ENCODE results near the gene SUSD4.

SUSD4 gene

DNA sequence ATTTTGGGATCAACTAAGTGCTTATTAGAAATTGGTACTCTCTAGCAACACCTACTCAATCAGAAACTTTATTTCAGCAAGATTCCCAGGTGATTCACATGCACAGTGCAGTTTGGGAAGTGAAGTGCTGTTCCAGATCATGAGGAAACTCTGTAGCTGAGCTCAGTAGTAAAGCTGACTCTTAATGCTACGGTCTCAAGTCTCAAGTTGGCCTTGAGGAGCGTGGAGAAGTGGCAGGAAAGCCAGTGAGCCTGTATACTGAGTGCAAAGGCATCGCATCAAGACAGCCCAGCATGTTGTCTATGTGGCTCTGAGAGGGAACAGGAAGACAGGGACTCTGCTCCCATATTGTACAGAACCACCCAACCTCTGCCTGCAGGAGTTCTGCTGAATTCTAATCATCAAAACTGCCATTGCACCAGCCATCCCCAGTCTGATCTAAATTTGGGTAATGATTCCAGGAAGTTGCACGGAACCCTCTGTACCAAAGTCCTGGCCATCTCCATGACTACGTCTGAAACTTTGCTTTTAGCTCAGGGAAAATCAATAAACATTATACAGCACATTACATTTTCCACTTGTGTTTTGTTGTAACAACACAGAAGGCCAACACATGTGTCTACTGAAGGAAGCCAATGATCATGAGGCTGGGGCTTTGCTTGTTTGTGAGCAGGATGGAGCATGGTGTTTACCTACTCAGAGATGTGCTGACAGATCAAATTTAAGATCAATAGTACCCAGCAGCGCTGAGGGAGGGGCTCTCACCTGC, 115.8 kb downstream of the SUSD4 start:
- DNase-seq, result no peak

DNA sequence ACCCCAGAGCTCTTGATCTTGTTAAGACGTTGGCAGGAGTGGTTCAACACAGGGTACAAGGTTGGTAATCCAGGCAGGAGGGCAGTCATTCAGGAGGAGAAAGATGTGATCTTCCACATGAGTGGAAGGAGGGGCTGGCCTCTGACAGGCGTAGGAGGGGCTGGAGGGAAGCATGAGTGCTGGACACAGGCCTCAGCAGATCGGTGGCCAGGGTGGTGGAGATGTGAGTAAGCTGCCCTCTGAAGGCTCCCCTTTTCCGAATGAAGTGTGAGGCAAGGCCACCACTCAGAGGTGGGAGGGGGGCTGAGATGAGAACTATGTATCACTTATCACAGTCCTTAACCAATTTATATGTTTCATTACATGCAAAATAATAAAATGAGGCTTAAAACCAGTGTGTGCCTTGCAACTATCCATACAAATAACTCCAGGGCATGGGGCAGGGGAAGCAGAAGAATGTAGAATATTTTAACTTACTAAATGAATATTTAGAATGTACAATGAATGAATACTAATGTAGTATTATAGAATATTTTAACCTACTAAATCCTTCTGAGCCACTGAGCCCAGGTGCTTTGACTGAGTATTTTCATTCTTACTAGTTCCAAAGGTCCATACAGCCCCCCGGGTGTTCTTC, 117.4 kb downstream of the SUSD4 start:
- DNase-seq, result no peak

DNA sequence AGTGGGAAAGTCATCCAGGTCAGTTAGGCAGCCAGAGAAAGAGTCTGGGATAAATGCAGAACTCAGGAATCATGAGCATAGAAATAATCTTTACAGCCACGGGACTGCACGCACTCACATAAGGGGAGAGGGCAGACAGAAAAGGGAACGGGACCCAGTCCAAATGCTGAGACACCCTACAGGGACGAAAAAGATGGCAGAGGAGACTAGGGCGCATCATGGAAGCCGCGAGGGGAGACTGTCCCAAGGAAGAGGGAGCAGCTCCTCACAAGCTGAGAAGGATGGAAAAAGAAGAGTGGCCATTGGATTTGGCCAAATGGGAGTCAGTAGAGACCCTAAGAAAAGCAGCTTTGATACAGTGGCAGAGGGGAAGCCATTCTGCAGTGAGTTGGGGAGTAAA, 118.0 kb downstream of the SUSD4 start:
- DNase-seq, result no peak

DNA sequence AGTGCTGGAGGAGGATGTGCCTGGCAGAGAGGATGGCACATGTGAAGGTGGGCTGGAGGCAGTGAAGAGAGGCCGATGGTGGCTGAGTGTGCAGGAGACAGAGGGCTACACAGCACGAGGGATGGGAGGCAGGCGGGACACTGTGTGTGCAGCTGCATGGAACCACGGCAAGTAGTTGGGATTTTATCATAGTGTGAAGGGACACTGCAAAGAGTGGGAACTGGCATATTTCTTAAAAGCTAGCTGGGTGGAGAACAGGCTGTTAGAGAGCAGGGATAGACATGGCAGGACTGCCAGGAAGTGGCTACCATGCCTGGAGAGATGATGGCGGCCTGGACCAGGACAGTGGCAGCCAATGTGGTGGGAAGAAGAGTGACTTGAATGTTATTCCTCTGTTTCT, 118.6 kb downstream of the SUSD4 start:
- no peak for DNase-seq

DNA sequence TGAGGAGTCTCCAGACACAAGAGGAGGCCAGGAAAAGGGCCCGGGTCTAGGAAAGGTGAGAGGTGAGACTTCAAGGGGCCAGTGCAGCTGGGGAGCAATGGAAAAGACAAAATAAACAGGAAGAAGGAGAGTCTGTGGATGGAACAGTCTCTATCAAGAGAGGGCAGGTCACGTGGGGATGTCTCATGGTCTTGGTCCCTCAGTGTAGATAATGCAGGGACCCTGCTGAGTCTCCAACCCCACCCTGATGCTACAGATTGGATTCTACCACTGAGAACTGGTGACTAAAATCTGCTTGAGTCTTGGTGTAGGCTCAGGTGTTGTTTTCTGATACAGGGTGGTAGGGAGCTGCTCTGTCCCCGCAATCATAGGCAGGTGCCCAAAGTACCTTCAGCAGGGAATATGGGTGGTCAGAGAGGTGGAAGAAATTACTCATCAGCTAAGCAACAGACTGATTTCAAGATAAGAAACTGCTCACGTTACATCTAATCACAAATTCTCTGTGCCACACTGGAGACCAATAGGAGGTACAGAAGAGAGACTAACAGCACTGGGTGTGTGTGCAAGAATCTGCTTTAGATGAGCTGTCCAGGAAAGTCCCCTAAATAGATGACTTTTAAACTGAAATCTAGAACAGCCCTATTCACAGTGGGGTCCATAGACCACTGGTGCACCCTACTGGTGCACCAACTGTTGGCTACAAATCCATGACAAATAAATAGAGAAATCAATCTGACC, 119.4 kb downstream of the SUSD4 start:
- no peak for DNase-seq

DNA sequence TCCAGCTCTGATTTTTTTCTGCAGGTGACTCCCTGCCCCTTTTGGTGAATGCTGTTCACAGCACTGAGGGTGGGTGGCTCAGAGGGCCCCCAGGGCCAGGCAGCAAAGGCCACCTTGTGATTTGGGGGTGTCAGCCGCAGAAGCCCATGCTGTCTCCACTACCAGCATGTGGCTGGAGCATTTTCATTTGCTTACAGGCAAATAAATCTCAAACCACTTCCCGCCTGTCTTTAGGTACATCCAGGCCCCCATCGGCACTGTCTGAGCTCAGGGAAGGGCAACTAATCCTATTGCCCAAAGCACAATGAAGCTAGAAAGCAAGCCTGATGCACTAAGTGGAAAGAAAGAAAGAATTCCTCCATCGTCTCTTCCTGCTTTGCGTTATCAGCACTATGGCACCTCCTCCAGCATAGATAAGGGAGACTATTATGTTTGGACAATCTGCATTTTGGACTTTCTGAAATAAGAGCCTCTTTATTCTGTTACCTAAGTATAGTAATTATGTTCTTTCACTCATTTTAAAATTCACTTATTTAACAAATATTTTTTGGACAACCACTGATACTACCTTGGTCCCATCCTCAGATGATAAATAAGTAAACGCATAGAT, 120.4 kb downstream of the SUSD4 start:
- no peak for DNase-seq

DNA sequence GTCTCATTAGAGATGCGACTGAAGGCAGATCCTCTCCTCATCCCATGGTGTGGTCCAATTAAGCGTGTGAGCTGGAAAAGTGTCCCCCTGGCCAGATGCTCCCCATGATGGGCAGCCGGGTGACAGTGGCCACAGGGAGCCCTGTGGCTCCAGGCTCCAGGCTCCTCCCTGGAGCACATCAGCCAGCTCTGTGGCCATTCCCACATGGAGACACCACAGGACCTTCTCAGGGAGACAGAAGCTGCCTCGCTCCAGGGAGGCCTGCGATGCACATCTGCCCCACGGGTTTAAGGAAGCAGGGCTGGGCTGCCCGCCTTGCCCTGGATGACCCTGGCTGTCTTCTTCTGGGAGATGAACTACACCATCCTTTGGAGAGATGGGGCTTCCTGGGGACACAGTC, 121.0 kb downstream of the SUSD4 start:
- no peak for DNase-seq

DNA sequence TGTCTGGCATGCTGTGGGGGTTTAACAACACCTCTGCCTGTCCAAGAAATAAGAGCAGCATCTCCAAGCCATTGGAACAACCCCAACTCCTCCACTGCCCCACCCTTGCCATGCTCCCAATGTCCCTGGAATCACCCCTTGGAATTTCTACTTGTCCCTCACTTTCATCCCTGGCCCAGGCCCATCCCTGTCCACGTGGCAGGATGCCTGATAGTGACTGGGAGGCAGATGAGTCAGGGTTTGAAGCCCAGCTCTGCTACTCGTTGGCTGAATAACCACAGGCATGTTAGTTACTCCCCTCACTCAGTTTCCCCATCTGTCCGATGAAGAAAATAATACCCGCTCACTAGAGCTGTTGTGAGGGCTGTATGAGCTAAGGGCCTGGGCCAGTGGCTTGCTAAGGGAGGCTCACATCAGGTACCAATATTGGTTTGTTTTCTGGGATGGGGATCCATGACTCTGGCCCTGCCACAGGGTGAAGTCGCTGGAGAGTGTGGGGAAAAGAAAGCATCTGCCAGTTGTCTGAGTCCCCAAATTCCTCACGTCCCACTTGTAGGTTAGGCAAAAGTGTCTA, 121.5 kb downstream of the SUSD4 start:
- DNase-seq, result no peak

DNA sequence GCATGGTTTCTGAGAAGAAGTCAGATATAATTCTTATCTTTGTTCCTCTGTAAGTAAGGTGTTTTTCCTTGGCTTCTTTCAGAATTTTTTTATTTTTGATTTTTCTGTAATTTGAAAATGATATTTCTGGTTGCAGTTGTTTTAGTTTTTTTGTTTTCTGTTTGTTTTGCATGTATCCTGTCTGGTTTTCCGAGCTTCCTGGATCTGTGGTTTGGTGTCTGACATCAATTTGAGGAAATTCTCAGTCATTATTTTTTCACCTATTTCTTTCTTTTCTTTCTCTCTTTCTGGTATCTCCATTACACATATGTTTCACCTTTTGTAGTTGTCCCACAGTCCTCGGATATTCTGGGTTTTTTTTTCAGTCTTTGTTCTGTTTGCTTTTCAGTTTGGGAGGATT, 123.9 kb downstream of the SUSD4 start:
- DNase-seq, result no peak

DNA sequence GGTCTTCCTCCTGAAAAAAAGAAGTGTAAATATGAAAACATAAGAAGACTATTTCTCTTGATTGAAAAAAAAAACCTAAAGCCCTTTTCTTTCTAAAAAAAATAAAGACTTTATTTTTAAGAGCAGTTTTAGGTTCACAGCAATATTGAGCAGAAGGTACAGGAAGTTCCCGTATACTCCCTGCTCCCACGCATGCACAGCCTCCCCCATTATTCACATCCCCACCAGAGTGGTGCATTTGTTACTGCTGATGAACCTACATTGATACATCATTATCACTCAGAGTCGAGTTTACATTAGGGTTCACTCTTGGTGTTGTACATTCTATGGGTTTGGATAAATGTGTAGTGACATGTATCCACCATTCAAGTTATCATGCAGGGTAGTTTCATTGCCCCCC, 128.9 kb downstream of the SUSD4 start:
- no peak for DNase-seq

DNA sequence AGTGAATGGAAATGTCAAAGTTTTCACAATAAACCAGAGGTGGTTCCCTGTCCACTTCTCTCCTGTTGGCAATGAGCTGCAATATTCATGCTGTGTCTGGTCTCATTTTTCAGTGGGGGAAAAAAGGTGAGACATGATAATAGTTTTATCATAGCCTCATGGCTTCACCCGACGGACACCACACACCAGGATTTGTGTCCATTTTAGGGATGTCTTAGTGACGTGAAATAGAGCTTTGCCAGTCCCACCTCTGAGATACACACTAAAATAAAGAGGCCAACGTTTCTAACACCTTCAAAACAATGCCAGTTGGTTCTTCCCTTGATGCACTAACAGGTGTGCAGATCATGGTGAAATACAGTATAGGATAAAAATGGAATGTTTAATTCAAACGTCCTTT, 129.4 kb downstream of the SUSD4 start:
- DNase-seq, result no peak

DNA sequence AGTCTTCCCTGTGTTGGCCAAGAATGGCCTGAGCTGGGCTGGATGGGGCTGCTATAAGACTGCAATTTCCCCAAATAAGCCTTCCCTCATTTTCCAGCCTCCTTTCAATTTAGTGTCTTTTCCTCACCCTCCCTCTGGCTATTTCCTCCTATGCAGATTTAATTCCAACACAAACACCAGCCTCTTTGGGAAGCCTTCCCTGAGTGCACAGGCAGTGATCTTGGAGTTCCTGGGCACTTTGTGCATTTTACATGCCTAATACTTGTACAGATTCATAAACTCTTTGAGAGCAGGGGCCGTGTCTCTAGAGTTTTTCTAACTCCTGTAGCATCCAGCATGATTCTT, 129.8 kb downstream of the SUSD4 start:
- DNase-seq, result no peak

DNA sequence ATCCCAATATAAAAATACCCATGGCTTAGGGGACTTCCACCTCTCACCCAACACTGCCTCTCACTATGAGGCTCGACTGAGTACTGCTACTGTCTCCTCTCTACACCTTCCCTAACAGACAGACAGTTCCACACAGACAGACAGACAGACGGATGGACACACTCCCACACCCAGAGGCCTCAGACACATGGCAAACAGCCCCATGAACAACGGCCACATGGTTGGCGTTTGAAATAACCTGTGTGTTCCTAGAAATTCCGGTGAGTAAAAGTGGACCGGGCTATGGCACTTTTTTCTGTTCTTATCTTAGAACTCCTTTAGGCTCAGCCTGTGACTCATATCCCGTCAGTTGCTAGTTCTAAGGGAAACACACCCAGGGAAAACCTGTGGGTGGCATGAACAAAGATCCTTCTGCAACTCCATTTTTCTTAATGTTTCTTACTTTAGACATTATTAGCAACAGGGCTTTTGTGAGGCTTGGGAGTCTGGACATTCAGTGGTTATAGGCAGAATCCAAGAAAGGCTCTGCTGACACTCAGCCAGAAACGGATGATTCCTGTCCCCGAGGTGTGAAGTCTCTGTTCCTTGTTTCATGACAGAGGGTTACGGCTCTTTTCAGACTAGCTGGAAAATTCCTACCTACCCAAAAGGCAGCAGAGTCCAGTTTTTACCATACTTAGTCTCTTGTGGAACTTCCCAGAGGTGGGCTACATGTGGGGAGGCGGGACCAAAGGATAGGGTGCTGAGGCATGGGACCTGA, 130.4 kb downstream of the SUSD4 start:
- no peak for DNase-seq

DNA sequence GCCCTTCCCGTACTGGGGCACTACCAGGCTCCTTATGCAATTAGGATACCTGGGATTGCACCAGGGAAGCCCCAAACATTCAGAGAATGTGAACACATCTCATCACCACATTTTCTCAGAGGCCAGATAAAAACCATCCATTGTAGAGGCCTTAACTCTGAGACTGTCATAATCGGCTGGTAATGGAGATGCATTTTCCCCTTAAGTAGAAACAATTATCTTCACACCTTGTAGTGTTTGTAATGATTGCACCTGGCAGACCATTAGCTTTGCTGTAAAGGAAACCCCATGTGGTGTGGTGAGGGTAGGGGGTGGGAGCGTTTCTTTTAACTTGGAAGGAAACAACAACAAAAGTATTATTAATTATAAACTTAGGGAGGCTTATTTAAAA, 131.0 kb downstream of the SUSD4 start:
- no peak for DNase-seq

DNA sequence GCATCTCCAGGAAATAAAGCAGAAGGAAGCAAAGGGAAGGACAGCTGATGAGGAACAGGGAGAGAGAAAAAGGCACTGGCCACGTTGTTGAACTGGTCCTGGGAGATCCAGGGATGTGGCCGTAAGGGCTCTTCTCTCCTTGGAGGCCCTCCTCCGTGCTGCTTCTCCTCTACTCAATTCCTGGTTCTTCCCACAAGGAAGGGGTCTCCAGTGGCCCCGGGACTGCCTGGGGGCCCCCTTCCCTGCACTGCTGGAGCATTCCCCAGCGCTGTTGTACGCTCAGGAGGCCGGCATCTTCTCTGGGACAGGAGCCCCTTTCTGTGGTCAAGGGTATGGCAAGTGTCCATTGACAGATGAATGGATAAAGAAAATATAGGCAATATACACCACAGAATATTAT, 132.4 kb downstream of the SUSD4 start:
- no peak for DNase-seq

DNA sequence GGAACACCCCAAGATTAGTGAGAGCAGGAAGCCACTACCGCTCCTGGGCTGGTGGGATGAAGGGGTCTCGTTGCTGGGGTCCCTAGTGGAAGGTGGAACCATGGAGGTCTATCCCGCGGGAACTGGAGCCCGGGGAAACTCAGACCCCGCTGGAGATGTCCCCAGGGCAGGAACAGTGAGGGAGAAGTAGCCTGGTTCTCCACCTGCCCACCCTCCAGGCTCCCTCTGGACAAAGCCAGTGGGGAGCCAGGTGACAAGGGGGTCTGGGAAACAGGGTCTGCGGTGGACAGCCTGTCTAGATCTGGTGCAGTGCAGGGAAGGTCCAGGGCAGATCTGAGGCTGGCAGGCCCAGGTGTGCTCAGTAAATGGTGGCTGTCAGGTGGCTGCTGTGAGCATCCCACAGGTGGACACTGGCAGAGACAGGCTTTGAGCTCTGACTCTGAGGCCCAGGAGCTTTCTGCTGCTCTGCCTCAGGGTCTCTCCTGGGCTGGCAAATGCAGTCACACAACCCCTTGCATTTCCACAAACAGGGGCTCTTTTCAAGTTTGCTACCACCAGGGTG, 132.9 kb downstream of the SUSD4 start:
- no peak for DNase-seq

DNA sequence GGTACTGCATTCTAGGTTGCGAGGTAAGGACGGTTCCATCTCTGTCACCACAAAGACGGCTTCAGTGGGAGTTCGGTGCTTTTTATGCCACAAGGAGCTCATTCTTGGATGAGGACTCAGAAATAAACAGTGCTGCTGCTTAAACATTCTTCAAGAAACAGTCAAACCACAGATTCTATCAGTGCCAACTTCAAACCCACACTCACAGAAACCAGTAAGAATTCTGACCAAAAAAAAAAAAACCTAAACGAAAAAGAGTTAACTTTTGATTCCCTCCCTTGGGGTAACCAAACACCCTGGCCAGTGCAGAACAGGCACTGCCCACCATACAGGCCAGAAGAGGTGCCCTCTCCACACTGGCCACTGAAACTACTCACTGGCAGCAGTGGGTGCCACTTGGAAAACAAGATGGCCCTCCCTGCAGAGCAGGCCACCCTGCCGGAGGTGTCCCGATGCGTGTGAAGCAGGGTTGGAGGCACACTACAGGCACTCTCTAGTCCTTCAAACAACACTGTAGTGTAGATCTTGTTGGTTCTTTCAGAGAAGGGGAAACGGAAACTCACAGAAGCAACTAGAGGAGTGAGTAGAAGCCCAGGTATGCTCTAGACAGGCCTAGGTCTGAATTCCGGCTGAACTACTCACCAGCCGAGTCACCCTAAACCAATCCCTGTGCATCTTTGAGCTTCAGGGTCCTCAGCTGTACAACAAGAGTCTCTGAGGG, 133.7 kb downstream of the SUSD4 start:
- DNase-seq, result no peak

DNA sequence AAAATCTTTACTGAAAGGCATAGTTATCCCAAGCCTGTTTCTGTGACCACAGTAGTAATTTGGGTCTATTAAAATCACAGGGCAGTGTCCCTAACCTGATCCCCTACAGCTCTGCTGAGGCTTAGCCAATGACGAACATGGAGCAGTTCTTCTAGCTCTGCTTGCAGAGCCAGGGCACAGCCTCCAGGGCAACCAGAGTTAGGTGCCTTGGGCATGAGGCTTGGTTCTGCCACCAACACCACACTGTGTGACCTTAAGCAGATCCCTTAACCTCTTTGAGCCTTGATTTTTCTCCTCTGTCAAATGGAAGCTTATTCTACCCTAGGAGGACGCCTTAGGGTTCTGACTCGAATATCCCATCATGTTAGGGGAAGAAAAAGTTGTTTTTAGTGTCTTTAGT, 134.2 kb downstream of the SUSD4 start:
- DNase-seq, result no peak

DNA sequence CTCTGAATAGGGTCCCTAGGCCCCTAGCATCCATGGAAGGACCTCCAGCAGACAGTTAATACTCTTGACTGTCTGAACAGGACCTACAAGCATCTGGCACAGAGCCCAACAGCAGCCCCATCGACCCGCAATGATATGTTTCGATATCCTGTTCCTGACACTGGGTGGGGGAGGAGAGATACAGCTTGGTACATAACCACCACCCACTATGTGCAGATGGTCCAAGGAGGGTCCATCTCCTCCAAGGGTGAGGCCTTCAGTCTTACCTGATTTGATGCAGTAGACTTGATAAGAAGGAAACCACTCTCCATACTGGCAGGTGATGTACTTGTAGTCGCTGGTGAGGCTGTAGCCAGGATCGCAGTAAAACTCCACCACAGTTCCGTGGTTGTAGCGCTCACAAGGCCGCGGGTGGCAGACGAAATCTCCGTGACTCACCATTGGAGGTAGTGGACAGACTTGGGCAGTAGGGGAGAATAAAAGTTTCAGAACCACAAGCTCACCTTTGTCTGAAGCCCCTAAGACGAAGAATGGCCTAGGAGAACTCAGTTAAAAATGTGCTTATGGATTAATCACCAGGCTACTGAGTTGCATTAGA, 134.9 kb downstream of the SUSD4 start:
- DNase-seq, result no peak

DNA sequence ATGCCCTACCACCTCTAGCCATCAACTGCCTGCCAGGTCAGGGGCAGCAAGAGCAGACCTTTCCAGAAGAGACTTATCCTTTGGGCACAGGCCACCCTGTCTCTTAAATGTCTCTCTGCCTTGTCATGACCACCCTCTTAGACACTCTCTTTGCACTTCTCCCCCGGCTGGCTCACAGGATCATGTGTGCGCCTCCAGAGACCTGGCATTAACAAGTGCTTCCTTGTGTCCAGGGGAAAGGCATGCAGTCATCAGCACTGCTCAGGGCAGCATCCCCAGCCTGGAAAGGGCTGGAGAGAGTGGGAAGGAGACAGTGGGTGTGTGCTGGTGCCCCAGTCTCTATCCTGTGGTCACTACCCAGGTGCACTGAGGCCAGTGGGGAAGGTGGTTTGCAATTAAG, 135.8 kb downstream of the SUSD4 start:
- DNase-seq, result no peak

DNA sequence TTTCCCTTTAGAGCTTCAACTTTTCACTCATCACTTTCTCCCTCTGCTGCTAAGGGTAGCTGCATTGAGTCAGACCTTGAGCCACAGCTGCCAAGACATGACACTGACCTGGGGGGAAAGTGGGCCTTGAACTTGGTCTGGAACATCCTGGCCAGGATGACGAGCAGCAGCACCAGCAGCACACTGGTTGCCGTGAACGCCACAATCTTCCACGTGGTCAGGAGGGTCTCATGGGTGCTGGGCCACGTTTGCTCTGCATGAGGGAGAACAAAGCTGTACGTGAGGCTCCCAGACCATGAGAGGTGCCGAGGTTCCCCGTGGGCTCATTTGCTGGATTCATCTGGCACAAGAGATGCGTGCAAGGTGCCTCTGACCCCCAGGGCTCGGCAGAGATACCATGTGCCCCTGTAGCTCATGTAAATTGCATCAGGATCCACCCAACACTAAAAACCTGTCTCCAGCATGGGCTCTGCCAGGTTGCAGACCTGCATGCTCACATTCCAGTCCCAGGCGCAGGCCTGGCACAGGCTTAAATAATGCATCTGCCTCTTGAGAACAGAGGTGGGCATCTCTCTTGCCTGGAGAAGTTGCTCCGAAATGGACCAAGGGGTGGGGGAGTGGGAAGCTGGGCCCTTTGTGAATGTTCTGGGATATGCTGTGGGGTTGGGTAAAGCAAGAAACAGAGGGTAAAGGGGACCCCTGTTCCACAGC, 136.3 kb downstream of the SUSD4 start:
- DNase-seq, result no peak

Data from right hindlimb (tissue), 1 donor.